SK-N-SH (cell line): Measurements from ENCODE around the gene GRIA1. TPM values are rescaled to one million over a fixed set of nuclear protein-coding genes. Genes with fewer than 3 reads are reported as not detected.

Experiments
- CTCF ChIA-PET: fragments of 300-600, 350-600 bp; formaldehyde crosslinking; extraction: SDS; loops from one replicate; lab custom pipeline; 2021; lab: Yijun Ruan, JAX
- POLR2A ChIA-PET: fragments of 350-600 bp; sonication (Branson Sonifier 250); formaldehyde crosslinking; extraction: SDS; loops from one replicate; lab custom pipeline; 2020; ENCODE audit warnings: antibody characterized with exemption, inconsistent platforms; lab: Yijun Ruan, JAX
- DNase-seq: peaks from one replicate; pipeline ENCODE4 v3.0.0; 2012
- H2AFZ ChIP-seq: fragments of 200-600 bp; sonication (generic); 2 replicates; pipeline ENCODE4 v1.8.1; 2016; ENCODE audit warnings: antibody characterized with exemption, mild to moderate bottlenecking, low read depth
- H3F3A ChIP-seq: fragments of 200-600 bp; sonication (generic); replicated peaks from 2 replicates; pipeline ENCODE3; 2016; ENCODE audit warnings: antibody characterized with exemption, mild to moderate bottlenecking; ENCODE audit not compliant: insufficient read depth
- H3K27ac ChIP-seq, 2 experiments: fragments of 200-500 bp in 1 of 2; fragments of 200-600 bp in 1 of 2; sonication (Bioruptor generic) in 1 of 2; sonication (generic), shearing (Covaris generic) in 1 of 2; 2 replicates each; pipeline versions ENCODE4 v1.5.1 to v1.6.1; 2014 to 2016; ENCODE audit warnings: low read depth in 2 of 2, inconsistent platforms in 1 of 2, low read length in 1 of 2, mild to moderate bottlenecking in 1 of 2, mixed read lengths in 1 of 2
- H3K27me3 ChIP-seq: fragments of 200-600 bp; sonication (generic), shearing (Covaris generic); 2 replicates; pipeline ENCODE4 v1.6.1; 2016; ENCODE audit warnings: mixed run types; ENCODE audit not compliant: insufficient read depth
- H3K36me3 ChIP-seq, 2 experiments: fragments of 200-500 bp in 1 of 2; fragments of 200-600 bp in 1 of 2; sonication (Bioruptor generic) in 1 of 2; sonication (generic) in 1 of 2; replicated peaks in 1 of 2; 2 replicates each; pipeline versions ENCODE3 to v1.5.1; 2014 to 2016; ENCODE audit warnings: low read length in 1 of 2, mild to moderate bottlenecking in 1 of 2; ENCODE audit not compliant: insufficient read depth in 2 of 2, control insufficient read depth in 1 of 2
- H3K4me1 ChIP-seq, 2 experiments: fragments of 200-500 bp in 1 of 2; fragments of 200-600 bp in 1 of 2; sonication (Bioruptor generic) in 1 of 2; sonication (generic), shearing (Covaris generic) in 1 of 2; 2 replicates each; pipeline versions ENCODE4 v1.5.1 to v1.6.1; 2014 to 2016; ENCODE audit warnings: low read depth in 1 of 2, low read length in 1 of 2, mixed run types in 1 of 2; ENCODE audit not compliant: insufficient read depth in 2 of 2, control insufficient read depth in 1 of 2
- H3K4me2 ChIP-seq: fragments of 200-600 bp; sonication (generic), shearing (Covaris generic); 2 replicates; pipeline ENCODE4 v1.6.1; 2017; ENCODE audit warnings: mixed run types
- H3K4me3 ChIP-seq, 2 experiments: fragments of 200-500 bp in 1 of 2; fragments of 200-600 bp in 1 of 2; sonication (Bioruptor generic) in 1 of 2; sonication (generic), shearing (Covaris generic) in 1 of 2; 2 replicates each; pipeline versions ENCODE4 v1.5.1 to v1.8.1; 2014 to 2016; ENCODE audit warnings: low read depth in 2 of 2, inconsistent platforms in 1 of 2, low read length in 1 of 2, mild to moderate bottlenecking in 1 of 2, mixed read lengths in 1 of 2, moderate library complexity in 1 of 2
- H3K79me2 ChIP-seq: fragments of 200-600 bp; sonication (generic); 2 replicates; pipeline ENCODE4 v1.8.1; 2017; ENCODE audit warnings: mild to moderate bottlenecking; ENCODE audit not compliant: insufficient read depth
- H3K9ac ChIP-seq: fragments of 200-600 bp; sonication (generic); 2 replicates; pipeline ENCODE4 v1.6.1; 2017; ENCODE audit warnings: mixed run types
- H3K9me2 ChIP-seq: fragments of 200-600 bp; sonication (generic); 2 replicates; pipeline ENCODE4 v1.6.1; 2017; ENCODE audit warnings: mixed run types
- H3K9me3 ChIP-seq: fragments of 200-600 bp; sonication (generic); 2 replicates; pipeline ENCODE4 v1.6.1; 2017; ENCODE audit warnings: mixed run types, mild to moderate bottlenecking, moderate library complexity
- H4K20me1 ChIP-seq: fragments of 200-600 bp; sonication (generic); 2 replicates; pipeline ENCODE4 v1.6.1; 2017; ENCODE audit warnings: mild to moderate bottlenecking, mixed run types; ENCODE audit not compliant: insufficient read depth
- CTCF ChIP-seq: fragments of 200-600 bp; sonication (generic); IDR thresholded peaks from 2 replicates; pipeline ENCODE4 v1.6.1; 2017; ENCODE audit warnings: antibody characterized with exemption, mild to moderate bottlenecking, moderate library complexity
- EP300 ChIP-seq, 2 experiments: IDR thresholded peaks; 2 replicates each; pipeline versions ENCODE4 v1.4.0 to v1.6.1; 2012; ENCODE audit warnings: borderline replicate concordance in 1 of 2, low read depth in 1 of 2, low read length in 1 of 2
- FOXJ3 ChIP-seq: sonication (generic); formaldehyde crosslinking; IDR thresholded peaks from 2 replicates; pipeline ENCODE4 v1.5.1; 2020; ENCODE audit warnings: mild to moderate bottlenecking, missing genetic modification reagents
- FOXM1 ChIP-seq: IDR thresholded peaks from 2 replicates; pipeline ENCODE4 v1.4.0; 2012; ENCODE audit warnings: low read depth, mild to moderate bottlenecking
- GABPA ChIP-seq: IDR thresholded peaks from 2 replicates; pipeline ENCODE4 v1.4.0; 2012; ENCODE audit warnings: low read depth, mild to moderate bottlenecking
- MAX ChIP-seq: IDR thresholded peaks from 2 replicates; pipeline ENCODE4 v1.4.0; 2012; ENCODE audit warnings: low read depth
- MXI1 ChIP-seq: IDR thresholded peaks from 2 replicates; pipeline ENCODE4 v1.6.1; 2012; ENCODE audit warnings: mild to moderate bottlenecking, low read depth, low read length, improper control_type of control experiment
- NRF1 ChIP-seq: IDR thresholded peaks from 2 replicates; pipeline ENCODE4 v1.6.1; 2012; ENCODE audit warnings: low read depth, mild to moderate bottlenecking, low read length
- POLR2AphosphoS5 ChIP-seq: IDR thresholded peaks from 2 replicates; pipeline ENCODE4 v1.6.1; 2012; ENCODE audit warnings: low read depth, low read length
- RXRA ChIP-seq: IDR thresholded peaks from 2 replicates; pipeline ENCODE4 v1.4.0; 2012; ENCODE audit warnings: low read depth, mild to moderate bottlenecking, borderline replicate concordance
- SMC3 ChIP-seq: IDR thresholded peaks from 2 replicates; pipeline ENCODE4 v1.6.1; 2012; ENCODE audit warnings: low read depth, low read length, improper control_type of control experiment
- TAF1 ChIP-seq: IDR thresholded peaks from 2 replicates; pipeline ENCODE4 v1.6.1; 2012; ENCODE audit warnings: low read depth, mild to moderate bottlenecking, low read length, moderate library complexity, borderline replicate concordance
- TCF12 ChIP-seq: IDR thresholded peaks from 2 replicates; pipeline ENCODE4 v1.4.0; 2012
- USF1 ChIP-seq: IDR thresholded peaks from 2 replicates; pipeline ENCODE4 v1.4.0; 2012; ENCODE audit warnings: low read depth, borderline replicate concordance
- YY1 ChIP-seq: IDR thresholded peaks from 2 replicates; pipeline ENCODE4 v1.4.0; 2012; ENCODE audit warnings: low read depth, mild to moderate bottlenecking
- polyA plus RNA-seq, 3 experiments: library from polyadenylated mRNA; depleted of rRNA; stranded (reverse); fragments of >200 nt; gene quantifications; 2 replicates each; pipeline ENCODE4 v1.2.3, GENCODE V29; 2012
- TF ChIP-seq, protein P1 (sequence below): IDR thresholded peaks from 2 replicates; pipeline ENCODE4 v1.4.0; 2012; ENCODE audit warnings: low read depth, borderline replicate concordance
- TF ChIP-seq, protein P2 (sequence below): fragments of 150-350 bp; IDR thresholded peaks from 2 replicates; pipeline ENCODE4 v1.6.1; 2017; ENCODE audit warnings: antibody characterized with exemption, low read length, low read depth, borderline replicate concordance
- TF ChIP-seq, protein P3 (sequence below): IDR thresholded peaks from 2 replicates; pipeline ENCODE4; 2012

Gene GRIA1
- polyA plus RNA-seq, 1 of the 3 experiments (the other 2 are of a cell fraction): 0.35 TPM

DNA sequence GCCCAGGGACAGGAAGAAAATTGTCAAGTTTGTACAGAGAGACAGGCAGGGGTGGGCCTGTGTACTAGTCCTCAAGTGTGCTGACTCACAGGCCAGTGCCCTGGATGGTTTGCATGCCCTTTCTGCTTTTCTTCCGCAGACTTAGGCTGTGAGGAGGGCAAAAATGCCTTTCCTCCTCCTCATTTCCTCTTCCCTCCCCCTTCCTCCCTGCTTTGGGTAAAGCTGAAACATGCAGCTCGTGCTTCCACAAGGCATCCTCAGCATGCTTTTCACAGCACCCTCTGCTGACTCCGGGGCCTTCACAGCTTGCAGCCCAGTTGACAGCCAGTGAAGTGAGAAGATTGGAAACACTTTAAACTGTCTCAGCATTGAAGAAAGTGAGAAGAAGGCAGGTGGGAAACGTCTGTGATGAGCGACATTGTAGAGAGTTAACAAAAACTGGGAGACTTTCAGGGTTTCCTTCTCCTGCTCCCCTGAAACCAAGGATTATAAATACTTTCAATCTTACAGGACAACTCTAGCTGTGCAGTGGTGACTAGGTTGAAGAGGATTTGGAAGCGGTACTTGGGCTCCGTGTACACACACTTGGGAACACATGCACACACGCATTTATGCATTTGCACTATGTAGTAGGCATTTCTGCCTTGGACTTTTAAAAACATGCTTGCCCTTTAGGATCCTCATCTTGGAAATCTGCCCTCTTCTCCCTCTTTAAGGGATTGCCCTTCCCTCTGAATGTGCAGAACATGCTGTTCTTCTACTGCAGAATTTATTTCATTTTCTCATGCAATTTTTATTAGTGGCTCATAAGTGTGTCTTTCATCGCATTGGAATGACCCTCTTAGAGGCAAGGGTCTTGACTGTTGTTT is 138.8 kb downstream of the GRIA1 start (continued):
- TF ChIP-seq FOXM1 (peak; percentile 93), POLR2AphosphoS5 (peak; percentile 71), EP300 (IDR thresholded peaks at IDR 0.05; ENCODE audit: borderline replicate concordance in 1 of 2, low read depth in 1 of 2, low read length in 1 of 2) (peak in 1 of 2 experiments; percentile 98; a peak in 2 of 4 replicates), CTCF (peak; percentile 69)
- TF ChIP-seq, protein P1, sequence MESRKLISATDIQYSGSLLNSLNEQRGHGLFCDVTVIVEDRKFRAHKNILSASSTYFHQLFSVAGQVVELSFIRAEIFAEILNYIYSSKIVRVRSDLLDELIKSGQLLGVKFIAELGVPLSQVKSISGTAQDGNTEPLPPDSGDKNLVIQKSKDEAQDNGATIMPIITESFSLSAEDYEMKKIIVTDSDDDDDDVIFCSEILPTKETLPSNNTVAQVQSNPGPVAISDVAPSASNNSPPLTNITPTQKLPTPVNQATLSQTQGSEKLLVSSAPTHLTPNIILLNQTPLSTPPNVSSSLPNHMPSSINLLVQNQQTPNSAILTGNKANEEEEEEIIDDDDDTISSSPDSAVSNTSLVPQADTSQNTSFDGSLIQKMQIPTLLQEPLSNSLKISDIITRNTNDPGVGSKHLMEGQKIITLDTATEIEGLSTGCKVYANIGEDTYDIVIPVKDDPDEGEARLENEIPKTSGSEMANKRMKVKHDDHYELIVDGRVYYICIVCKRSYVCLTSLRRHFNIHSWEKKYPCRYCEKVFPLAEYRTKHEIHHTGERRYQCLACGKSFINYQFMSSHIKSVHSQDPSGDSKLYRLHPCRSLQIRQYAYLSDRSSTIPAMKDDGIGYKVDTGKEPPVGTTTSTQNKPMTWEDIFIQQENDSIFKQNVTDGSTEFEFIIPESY: peak; percentile 85; the same call in 1 of the 2 replicates
- TF ChIP-seq, protein P2, sequence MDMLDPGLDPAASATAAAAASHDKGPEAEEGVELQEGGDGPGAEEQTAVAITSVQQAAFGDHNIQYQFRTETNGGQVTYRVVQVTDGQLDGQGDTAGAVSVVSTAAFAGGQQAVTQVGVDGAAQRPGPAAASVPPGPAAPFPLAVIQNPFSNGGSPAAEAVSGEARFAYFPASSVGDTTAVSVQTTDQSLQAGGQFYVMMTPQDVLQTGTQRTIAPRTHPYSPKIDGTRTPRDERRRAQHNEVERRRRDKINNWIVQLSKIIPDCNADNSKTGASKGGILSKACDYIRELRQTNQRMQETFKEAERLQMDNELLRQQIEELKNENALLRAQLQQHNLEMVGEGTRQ: no peak

- H4K20me1 ChIP-seq: no peaks in the 10 kb centered on the region
- no peaks in the 10 kb centered on the region for H3K9me3 ChIP-seq
- no peaks in the 10 kb centered on the region for H3K9me2 ChIP-seq
- H3K79me2 ChIP-seq: no peaks in the 10 kb centered on the region
- no peaks in the 10 kb centered on the region for H3K27me3 ChIP-seq
- ChIA-PET POLR2A (no interaction called here), CTCF (no interaction called here)
- H3K4me1 ChIP-seq: peaks cover 0 to 29% of the 10 kb centered on the region in 2 experiments; a peak in 3 of 4 replicates
- DNase-seq: no peak
- H3K9ac ChIP-seq: no peak overlapping the region
- H3K36me3 ChIP-seq: no peaks in the 10 kb centered on the region
- H3K4me2 ChIP-seq: no peak overlapping the region
- no peak overlapping the region for H2AFZ ChIP-seq
- peaks cover 13% of the 10 kb centered on the region for H3F3A ChIP-seq
- no peak overlapping the region for H3K27ac ChIP-seq
- H3K4me3 ChIP-seq: no peak overlapping the region
- TF ChIP-seq POLR2AphosphoS5 (no peak), FOXM1 (no peak), NRF1 (no peak), FOXJ3 (CRISPR knock-in tag) (no peak), TAF1 (no peak), USF1 (no peak), MXI1 (no peak), YY1 (no peak), TCF12 (no peak), SMC3 (no peak), GABPA (no peak), MAX (no peak), RXRA (no peak)
- TF ChIP-seq, protein P3, sequence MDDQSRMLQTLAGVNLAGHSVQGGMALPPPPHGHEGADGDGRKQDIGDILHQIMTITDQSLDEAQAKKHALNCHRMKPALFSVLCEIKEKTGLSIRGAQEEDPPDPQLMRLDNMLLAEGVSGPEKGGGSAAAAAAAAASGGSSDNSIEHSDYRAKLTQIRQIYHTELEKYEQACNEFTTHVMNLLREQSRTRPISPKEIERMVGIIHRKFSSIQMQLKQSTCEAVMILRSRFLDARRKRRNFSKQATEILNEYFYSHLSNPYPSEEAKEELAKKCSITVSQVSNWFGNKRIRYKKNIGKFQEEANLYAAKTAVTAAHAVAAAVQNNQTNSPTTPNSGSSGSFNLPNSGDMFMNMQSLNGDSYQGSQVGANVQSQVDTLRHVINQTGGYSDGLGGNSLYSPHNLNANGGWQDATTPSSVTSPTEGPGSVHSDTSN: no peak
- TF ChIP-seq, protein P2: no peak
- TF ChIP-seq, protein P1: no peak
These were observed 140.1 kb downstream of the GRIA1 start for GRCh38 chr5:153630546-153630945.
